ENCODE measurements around the gene PUS1. TPM values are rescaled to one million over a fixed set of nuclear protein-coding genes. Genes with fewer than 3 reads are reported as not detected.

The PUS1 gene
- total and polyA plus RNA-seq, 2 of the 8 experiments (the other 6 are each of a cell fraction or from before 2014, with no cell fraction given) = 48.1 to 81.2 TPM

GRCh38 chr12:131943389-131943788 lies 14.3 kb downstream of the PUS1 start:
- DNase-seq (ENCODE audit: low read depth in 1 of 2, low spot score in 2 of 2) (no peak), FAIRE-seq (no peak)
- Histone ChIP-seq H4K91ac (replicated peaks; ENCODE audit: insufficient read length, low read length) (no peak overlapping the region), H2BK5ac (ENCODE audit: low read depth, low read length) (no peak overlapping the region), H2BK20ac (ENCODE audit: low read length) (no peak overlapping the region), H3K14ac (ENCODE audit: insufficient read length) (no peak overlapping the region), H2AFZ (ENCODE audit: low read length) (no peak overlapping the region), H2BK120ac (replicated peaks; ENCODE audit: low read depth, low read length) (no peak overlapping the region), H3K27me3 (replicated peaks in 1 of 4; ENCODE audit: control insufficient read depth in 3 of 4, extremely low read depth in 1 of 4, insufficient read depth in 3 of 4, low read length in 3 of 4) (no peaks in the 10 kb centered on the region), H4K8ac (ENCODE audit: extremely low read depth, insufficient read depth, low read length) (no peak overlapping the region), H3K79me1 (ENCODE audit: low read depth, low read length) (no peaks in the 10 kb centered on the region), H4K20me1 (replicated peaks in 1 of 2; ENCODE audit: control insufficient read depth in 1 of 2, insufficient read depth in 2 of 2, low read length in 2 of 2) (peaks cover 0 to 20% of the 10 kb centered on the region in 2 experiments), H3K23me2 (ENCODE audit: low read depth, low read length) (no peaks in the 10 kb centered on the region), H3K23ac (ENCODE audit: insufficient read length) (no peak overlapping the region), H3K18ac (ENCODE audit: extremely low read depth, low read length) (no peak overlapping the region), H2BK15ac (ENCODE audit: low read length) (no peak overlapping the region), H4K5ac (ENCODE audit: insufficient read length, low read depth, low read length) (no peak overlapping the region), H3K56ac (replicated peaks; ENCODE audit: insufficient read length, low read depth, low read length) (no peak overlapping the region), H3K27ac (ENCODE audit: low read depth, low read length) (no peak overlapping the region), H3K4me1 (replicated peaks in 1 of 4; ENCODE audit: control insufficient read depth in 3 of 4, insufficient read depth in 4 of 4, low read length in 3 of 4) (peaks cover 0 to 3% (median 1%) of the 10 kb centered on the region in 4 experiments; a peak in 4 of 7 replicates), H3K4ac (replicated peaks; ENCODE audit: insufficient read length, low read depth, low read length) (no peak overlapping the region), H3K79me2 (ENCODE audit: control insufficient read depth in 1 of 2, insufficient read depth in 2 of 2, low read length in 2 of 2) (no peaks in the 10 kb centered on the region), H3K4me3 (ENCODE audit: extremely low read depth in 1 of 4, insufficient read depth in 2 of 4, low read depth in 3 of 4, low read length in 4 of 4) (no peak overlapping the region), H3K4me2 (ENCODE audit: insufficient read depth in 1 of 2, low read depth in 2 of 2, low read length in 2 of 2) (no peak overlapping the region), H2AK5ac (ENCODE audit: low read depth, low read length) (no peak overlapping the region), H3K9me3 (ENCODE audit: insufficient read depth in 2 of 2, low read depth in 1 of 2, low read length in 1 of 2) (no peaks in the 10 kb centered on the region), H3K36me3 (ENCODE audit: control insufficient read depth in 2 of 4, insufficient read depth in 4 of 4, low read length in 3 of 4) (peaks cover 21 to 53% (median 44%) of the 10 kb centered on the region in 4 experiments), H2BK12ac (ENCODE audit: low read depth, low read length) (no peak overlapping the region), H3K9ac (replicated peaks in 1 of 4; ENCODE audit: extremely low read depth in 1 of 4, low read depth in 3 of 4, low read length in 3 of 4) (no peak overlapping the region)
- POLR2A ChIA-PET (ENCODE audit: partially characterized antibody) = interaction anchor here (3.5 to 5.6 kb wide), 2 partner anchors 8 to 14 kb away, joined by 23 to 44 read pairs; partner anchors contain the start of gene PUS1
- WGBS, 2 experiments (ENCODE audit: extremely low coverage in 1 of 2, insufficient coverage in 1 of 2, insufficient read length in 1 of 2, insufficient replicate concordance in 2 of 2, low coverage in 1 of 2, low lambda C conversion rate in 2 of 2, missing lambda C conversion rate in 1 of 2) = 99% methylated on average over 8 of the region's 8 CpGs; no CpG with 5 or more reads in 1 of the 2 experiments
- CTCF ChIA-PET (ENCODE audit: partially characterized antibody) = interaction anchor here (0.8 kb wide), 1 partner anchor 45 kb away, joined by 3 read pairs; no protein-coding TSS in a partner anchor
- no peak for TF ChIP-seq CEBPB (IDR thresholded peaks at IDR 0.05; ENCODE audit: low read depth, low read length)
- no peak for TF ChIP-seq EZH2 (IDR thresholded peaks at IDR 0.05; ENCODE audit: low read depth, low read length, severe bottlenecking)
- no peak for TF ChIP-seq GABPA (IDR thresholded peaks at IDR 0.05; ENCODE audit: borderline replicate concordance, insufficient read depth, low read length)
- no peak for TF ChIP-seq TCF12 (IDR thresholded peaks at IDR 0.05; ENCODE audit: low read depth, low read length)
- TF ChIP-seq SUZ12 (IDR thresholded peaks at IDR 0.05; ENCODE audit: low read length) = no peak
- TF ChIP-seq GTF2F1 (IDR thresholded peaks at IDR 0.05; ENCODE audit: borderline replicate concordance, low read depth, low read length) = no peak
- TF ChIP-seq E2F6 (IDR thresholded peaks at IDR 0.05) = no peak
- no peak for TF ChIP-seq SRF (IDR thresholded peaks at IDR 0.05; ENCODE audit: low read depth, low read length)
- TF ChIP-seq POLR2A (IDR thresholded peaks at IDR 0.05; ENCODE audit: control extremely low read depth in 1 of 2, low read depth in 2 of 2, low read length in 2 of 2) = no peak
- TF ChIP-seq SP2 (IDR thresholded peaks at IDR 0.05; ENCODE audit: low read length) = no peak
- no peak for TF ChIP-seq CBX8 (IDR thresholded peaks at IDR 0.05; ENCODE audit: borderline replicate concordance, low read depth, low read length)
- no peak for TF ChIP-seq JUN (IDR thresholded peaks at IDR 0.05; ENCODE audit: low read depth, low read length)
- no peak for TF ChIP-seq KDM1A (IDR thresholded peaks at IDR 0.05; ENCODE audit: borderline replicate concordance, low read length)
- TF ChIP-seq FOSL1 (IDR thresholded peaks at IDR 0.05; ENCODE audit: insufficient read depth, low read depth, low read length) = no peak
